ENCODE measurements around the gene ARIH1. TPM values are rescaled to one million over a fixed set of nuclear protein-coding genes. Genes with fewer than 3 reads are reported as not detected.
A peak's percentile ranks its signal among the peaks of the same experiment; 100 is the strongest.

The ARIH1 gene
- total RNA-seq, 1 donor from 2014 or later: 171 TPM

DNA sequence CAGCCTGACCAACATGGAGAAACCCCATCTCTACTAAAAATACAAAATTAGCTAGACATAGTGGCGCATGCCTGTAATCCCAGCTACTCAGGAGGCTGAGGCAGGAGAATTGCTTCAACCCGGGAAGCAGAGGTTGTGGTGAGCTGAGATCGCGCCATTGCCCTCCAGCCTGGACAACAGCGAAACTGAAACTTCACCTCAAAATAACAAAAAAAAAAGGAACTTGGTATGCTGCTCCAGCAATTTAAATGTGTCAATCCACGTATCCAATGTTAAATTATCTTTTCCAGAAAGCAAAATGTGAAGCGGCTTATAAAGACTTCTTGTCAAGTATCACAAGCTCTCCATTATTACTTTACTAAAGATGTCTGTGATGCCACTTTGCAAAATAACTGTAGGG lies 9.9 kb upstream of the ARIH1 start:
- Mint-ChIP-seq H3K4me1 (ENCODE audit: low read depth) (no peaks in the 10 kb centered on the region), H3K27me3 (peaks cover 3% of the 10 kb centered on the region), H3K4me3 (ENCODE audit: low read depth) (no peak overlapping the region), H3K27ac (no peak overlapping the region), H3K36me3 (ENCODE audit: insufficient read depth) (no peaks in the 10 kb centered on the region), H3K9me3 (ENCODE audit: low read depth) (no peaks in the 10 kb centered on the region)
- TF ChIP-seq, protein P1, sequence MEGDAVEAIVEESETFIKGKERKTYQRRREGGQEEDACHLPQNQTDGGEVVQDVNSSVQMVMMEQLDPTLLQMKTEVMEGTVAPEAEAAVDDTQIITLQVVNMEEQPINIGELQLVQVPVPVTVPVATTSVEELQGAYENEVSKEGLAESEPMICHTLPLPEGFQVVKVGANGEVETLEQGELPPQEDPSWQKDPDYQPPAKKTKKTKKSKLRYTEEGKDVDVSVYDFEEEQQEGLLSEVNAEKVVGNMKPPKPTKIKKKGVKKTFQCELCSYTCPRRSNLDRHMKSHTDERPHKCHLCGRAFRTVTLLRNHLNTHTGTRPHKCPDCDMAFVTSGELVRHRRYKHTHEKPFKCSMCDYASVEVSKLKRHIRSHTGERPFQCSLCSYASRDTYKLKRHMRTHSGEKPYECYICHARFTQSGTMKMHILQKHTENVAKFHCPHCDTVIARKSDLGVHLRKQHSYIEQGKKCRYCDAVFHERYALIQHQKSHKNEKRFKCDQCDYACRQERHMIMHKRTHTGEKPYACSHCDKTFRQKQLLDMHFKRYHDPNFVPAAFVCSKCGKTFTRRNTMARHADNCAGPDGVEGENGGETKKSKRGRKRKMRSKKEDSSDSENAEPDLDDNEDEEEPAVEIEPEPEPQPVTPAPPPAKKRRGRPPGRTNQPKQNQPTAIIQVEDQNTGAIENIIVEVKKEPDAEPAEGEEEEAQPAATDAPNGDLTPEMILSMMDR (IDR thresholded peaks at IDR 0.05; ENCODE audit: unreplicated experiment): no peak
- no peak for DNase-seq (ENCODE audit: low spot score, unreplicated experiment)

DNA sequence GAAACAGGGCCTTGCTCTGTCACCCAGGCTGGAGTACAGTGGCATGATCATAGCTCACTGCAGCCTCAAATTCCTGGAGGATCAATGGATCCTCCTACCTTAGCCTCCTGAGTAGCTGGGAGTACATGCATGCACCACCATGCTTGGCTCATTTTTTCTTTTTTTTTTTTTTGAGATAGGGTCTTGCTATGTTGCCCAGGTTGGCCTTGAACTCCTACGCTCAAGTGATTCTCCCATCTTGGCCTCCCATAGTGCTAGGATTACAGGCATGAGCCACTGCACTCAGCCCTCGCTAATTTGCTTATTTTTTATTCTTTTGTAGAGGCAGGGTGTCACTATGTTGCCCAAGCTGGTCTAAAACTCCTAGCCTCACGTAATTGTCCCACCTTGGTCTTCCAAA lies 6.0 kb upstream of the ARIH1 start:
- no peak overlapping the region for H3K27ac Mint-ChIP-seq
- no peaks in the 10 kb centered on the region for H3K27me3 Mint-ChIP-seq
- DNase-seq (ENCODE audit: low spot score, unreplicated experiment): no peak
- H3K4me1 Mint-ChIP-seq (ENCODE audit: low read depth): peaks cover 2% of the 10 kb centered on the region
- H3K4me3 Mint-ChIP-seq (ENCODE audit: low read depth): no peak overlapping the region
- TF ChIP-seq, protein P1 (IDR thresholded peaks at IDR 0.05; ENCODE audit: unreplicated experiment): no peak
- H3K36me3 Mint-ChIP-seq (ENCODE audit: insufficient read depth): no peaks in the 10 kb centered on the region
- H3K9me3 Mint-ChIP-seq (ENCODE audit: low read depth): no peaks in the 10 kb centered on the region

DNA sequence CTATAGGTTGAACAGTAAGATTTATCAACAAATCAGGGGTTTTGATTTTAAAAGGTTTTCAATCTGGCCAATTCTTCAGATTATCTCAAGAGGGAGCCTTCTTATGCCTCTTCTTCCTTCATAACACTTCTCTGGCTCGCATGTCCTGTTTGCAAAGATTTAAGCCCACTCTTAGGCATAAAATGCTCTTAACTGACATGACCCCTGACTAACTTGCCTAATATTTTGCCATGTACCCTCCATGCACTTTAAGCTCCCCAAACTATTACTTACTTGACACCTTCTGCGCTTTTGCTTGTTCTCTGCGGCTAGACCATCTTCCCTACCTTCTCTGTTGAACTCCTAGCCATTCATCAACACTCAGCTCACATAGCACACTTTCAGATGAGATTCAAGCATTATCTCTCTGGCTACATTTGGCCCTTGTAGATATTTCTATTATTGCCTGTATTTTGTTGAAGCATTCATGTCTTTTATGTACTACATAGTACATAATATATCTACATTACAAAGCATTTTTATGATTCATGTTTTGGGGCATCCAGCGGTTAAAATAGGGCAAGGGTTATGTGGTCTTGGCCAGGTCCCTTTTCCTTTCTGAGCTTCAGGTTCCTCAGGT lies 1.0 kb upstream of the ARIH1 start:
- TF ChIP-seq, protein P1 (IDR thresholded peaks at IDR 0.05; ENCODE audit: unreplicated experiment): no peak
- peaks cover 10% of the 10 kb centered on the region for H3K36me3 Mint-ChIP-seq (ENCODE audit: insufficient read depth)
- peaks cover 22% of the 10 kb centered on the region for H3K4me1 Mint-ChIP-seq (ENCODE audit: low read depth)
- no peak for DNase-seq (ENCODE audit: low spot score, unreplicated experiment)
- no peaks in the 10 kb centered on the region for H3K9me3 Mint-ChIP-seq (ENCODE audit: low read depth)
- H3K27ac Mint-ChIP-seq: peak overlapping the region; percentile 100
- peak overlapping the region; percentile 94 for H3K4me3 Mint-ChIP-seq (ENCODE audit: low read depth)
- H3K27me3 Mint-ChIP-seq: no peaks in the 10 kb centered on the region

DNA sequence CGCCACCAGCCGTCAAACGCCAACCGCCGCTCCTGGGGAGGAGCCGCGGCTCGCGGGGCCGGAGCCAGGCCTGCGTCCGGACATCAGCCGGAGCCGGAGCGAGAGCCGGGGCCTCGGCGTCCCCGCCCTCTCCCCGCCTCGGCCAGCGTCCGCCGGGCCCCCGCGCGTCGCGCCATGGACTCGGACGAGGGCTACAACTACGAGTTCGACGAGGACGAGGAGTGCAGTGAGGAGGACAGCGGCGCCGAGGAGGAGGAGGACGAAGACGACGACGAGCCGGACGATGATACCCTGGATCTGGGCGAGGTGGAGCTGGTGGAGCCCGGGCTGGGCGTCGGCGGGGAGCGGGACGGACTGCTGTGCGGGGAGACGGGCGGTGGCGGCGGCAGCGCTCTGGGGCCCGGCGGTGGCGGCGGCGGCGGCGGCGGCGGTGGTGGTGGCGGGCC lies 359 bp downstream of the ARIH1 start:
- Mint-ChIP-seq H3K36me3 (ENCODE audit: insufficient read depth) (peaks cover 19% of the 10 kb centered on the region), H3K27me3 (no peaks in the 10 kb centered on the region), H3K4me3 (ENCODE audit: low read depth) (peak overlapping the region; percentile 94), H3K4me1 (ENCODE audit: low read depth) (peaks cover 22% of the 10 kb centered on the region), H3K9me3 (ENCODE audit: low read depth) (no peaks in the 10 kb centered on the region), H3K27ac (peak overlapping the region; percentile 100)
- TF ChIP-seq, protein P1 (IDR thresholded peaks at IDR 0.05; ENCODE audit: unreplicated experiment): no peak
- DNase-seq (ENCODE audit: low spot score, unreplicated experiment): no peak

DNA sequence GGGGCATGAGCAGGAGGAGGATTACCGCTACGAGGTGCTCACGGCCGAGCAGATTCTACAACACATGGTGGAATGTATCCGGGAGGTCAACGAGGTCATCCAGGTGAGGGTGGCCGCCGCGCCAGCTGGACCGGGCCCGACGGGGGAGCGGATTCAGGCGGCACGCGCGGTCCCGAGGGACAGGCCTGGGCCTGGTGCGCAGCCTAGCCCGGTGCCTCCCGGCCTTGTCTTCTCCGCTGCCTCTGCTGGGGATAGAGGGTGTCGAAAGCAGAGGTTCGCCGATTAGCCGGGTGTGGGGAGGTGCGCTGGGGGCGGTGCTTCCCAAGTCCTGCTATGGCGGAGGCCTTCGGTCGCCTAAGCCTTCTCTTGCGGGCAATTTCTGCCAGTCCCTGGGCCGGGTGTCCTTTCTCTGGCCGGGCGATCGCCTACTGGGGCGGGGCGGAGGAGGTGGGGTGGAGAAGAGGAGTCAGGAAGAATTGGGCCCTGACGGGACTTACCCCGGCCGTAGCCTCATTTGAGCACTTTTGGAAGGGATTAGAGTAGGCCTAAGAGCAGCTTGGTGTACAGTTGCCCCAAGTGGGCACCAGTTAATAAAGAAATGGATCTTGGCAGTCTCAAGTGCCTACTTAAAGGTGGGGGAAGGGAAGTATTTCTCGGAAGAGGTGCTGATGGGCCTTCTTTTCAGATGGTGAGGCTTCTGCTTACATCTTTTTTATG lies 940 bp downstream of the ARIH1 start:
- Mint-ChIP-seq H3K9me3 (ENCODE audit: low read depth) (no peaks in the 10 kb centered on the region), H3K27ac (peak overlapping the region; percentile 100), H3K36me3 (ENCODE audit: insufficient read depth) (peaks cover 21% of the 10 kb centered on the region), H3K27me3 (no peaks in the 10 kb centered on the region), H3K4me3 (ENCODE audit: low read depth) (peak overlapping the region; percentile 94), H3K4me1 (ENCODE audit: low read depth) (peaks cover 22% of the 10 kb centered on the region)
- TF ChIP-seq, protein P1 (IDR thresholded peaks at IDR 0.05; ENCODE audit: unreplicated experiment): no peak
- peak; percentile 53 for DNase-seq (ENCODE audit: low spot score, unreplicated experiment)

Measured in progenitor cell of endocrine pancreas (in vitro differentiated cells).